T-helper 2 cell (primary cell): ENCODE results near the gene DNAJC28.
A peak's percentile ranks its signal among the peaks of the same experiment; 100 is the strongest.
"Not testable (repeated sequence)": the region's sequence is repeated elsewhere in the genome, so short reads cannot be mapped to it uniquely, and the experiment has no call there.

Source experiments
- DNase-seq, 5 experiments: peaks; one replicate each; pipeline versions ENCODE4 v3.0.0 to v3.0.0-alpha.2; 2012 to 2022
- total RNA-seq, 2 donors: gene quantifications; one replicate each; lab custom pipeline; 2026; lab: John Stamatoyannopoulos, UW

Gene DNAJC28, protein sequence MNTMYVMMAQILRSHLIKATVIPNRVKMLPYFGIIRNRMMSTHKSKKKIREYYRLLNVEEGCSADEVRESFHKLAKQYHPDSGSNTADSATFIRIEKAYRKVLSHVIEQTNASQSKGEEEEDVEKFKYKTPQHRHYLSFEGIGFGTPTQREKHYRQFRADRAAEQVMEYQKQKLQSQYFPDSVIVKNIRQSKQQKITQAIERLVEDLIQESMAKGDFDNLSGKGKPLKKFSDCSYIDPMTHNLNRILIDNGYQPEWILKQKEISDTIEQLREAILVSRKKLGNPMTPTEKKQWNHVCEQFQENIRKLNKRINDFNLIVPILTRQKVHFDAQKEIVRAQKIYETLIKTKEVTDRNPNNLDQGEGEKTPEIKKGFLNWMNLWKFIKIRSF
- total RNA-seq: 0.47 to 2.5 reads per million in 2 donors

DNA sequence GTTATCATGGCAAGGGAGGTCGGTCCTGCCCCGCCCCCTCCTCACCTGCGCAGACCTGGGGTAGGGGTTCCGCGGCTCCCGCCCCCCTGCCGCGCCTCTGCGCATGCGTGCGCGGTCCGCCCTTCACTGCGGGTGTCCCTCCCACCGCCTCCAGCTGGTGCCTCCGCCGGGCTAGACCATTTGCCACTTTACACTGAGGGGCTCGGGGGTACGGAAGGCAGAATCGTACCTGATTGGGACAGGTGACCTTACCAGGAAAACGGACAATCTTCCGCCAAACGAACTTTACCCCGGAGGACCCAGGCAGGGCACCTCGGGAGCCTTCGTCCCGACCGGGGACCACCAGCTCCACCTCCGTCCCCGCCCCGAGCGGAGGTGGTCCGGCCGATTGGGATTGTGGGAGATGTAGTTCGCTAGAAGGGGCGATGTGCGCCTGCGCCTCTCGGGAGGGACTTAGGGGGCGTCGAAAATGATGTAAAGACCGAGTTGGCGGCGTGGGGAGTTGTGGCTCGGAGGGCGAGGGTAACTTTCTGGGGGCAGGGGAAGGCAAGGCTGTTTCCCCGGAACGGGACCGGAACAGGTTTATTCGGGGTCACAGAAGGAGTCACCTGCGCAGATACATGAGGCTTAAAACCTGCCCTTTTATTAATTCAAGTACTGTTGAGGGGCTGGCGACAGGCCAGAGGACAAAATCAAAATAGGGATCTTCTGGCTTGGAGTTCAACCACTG is at the start of gene DNAJC28:
DNAJC28 (minus strand) TSS at position 344 of the 730 bp plus-strand sequence. CDS start 2,323 bp downstream, outside the sequence.
- peak; percentile 88 to 94 (median 91) for DNase-seq

DNA sequence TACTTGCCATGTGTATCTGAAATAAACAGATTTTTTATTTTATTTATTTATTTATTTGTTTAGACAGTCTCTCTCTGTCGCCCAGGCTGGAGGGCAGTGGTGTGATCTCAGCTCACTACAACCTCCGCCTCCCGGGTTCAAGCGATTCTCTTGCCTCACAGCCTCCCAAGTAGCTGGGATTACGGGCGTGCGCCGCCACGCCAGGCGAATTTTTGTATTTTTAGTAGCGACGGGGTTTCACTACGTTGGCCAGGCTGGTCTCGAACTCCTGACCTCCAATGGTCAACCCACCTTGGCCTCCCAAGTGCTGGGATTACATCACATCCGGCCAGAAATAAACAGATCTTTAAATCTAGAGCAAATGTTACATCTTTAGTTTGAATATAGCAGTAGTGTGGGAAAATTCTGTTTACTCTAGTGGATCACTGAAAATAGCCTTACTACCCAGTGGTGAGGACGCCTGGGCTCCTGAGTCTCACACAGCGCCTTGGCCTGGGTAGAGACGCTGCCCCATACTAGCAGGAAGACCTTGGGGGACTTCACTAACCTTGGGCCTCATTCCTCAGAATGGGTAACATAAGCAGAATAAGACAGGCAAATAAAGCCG is 49.7 kb upstream of the DNAJC28 start:
- DNase-seq: peak in 1 of 5 experiments; percentile 47

DNA sequence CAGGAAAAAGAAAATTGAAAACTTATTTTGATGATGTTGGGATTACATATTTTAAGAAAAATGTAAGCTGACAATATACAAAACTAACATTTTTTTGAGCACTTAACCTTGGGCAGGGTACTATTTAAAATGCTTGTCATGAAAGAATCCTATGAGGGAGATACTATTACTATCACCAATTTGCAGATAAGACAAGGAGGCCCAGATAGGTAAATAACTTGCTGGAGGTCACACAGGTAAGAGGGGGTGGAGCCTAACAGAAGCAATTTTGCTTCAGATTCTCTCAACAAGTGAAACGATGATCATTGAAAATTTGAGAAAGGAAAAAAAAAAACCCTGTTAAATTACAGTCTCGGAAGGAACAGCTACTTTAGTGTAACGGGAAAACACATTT is 49.2 kb upstream of the DNAJC28 start:
- no peak for DNase-seq

DNA sequence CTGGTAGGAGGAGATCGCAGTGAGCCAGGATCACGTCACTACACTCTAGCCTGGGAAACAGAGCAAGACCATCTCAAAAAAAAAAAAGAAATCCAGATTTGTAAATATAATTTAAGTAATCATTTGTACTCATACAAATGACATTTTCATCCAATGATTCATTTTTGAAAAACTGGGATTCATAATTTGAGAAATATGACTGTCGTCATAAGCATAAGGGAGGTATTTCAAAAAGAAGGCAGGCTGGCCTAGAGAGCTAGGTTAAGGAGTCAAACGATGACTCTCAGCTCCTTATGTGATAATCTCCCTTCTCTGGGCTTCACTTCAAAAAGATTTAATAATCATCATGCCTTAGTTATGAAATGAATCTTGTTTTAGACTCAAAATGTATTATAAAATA is 48.1 kb upstream of the DNAJC28 start:
- no peak for DNase-seq

DNA sequence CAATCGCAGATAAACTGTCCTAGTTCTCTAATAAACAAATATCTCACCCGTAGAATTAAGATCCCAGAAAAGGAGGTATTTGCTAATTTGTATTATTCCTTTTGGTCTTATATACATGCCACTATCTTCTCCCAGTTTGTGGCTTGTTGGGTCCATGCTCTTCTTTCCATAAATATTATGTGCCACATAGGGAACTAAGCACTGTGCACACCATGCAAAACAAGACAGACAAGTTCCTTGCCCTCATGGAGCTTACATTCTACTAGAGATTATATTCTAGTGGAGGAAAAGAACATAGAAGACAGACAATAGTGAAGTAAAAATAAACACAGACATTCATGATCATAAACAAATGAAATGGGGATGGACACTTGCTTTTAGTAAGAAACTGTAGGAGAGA is 45.7 kb upstream of the DNAJC28 start:
- DNase-seq: no peak

DNA sequence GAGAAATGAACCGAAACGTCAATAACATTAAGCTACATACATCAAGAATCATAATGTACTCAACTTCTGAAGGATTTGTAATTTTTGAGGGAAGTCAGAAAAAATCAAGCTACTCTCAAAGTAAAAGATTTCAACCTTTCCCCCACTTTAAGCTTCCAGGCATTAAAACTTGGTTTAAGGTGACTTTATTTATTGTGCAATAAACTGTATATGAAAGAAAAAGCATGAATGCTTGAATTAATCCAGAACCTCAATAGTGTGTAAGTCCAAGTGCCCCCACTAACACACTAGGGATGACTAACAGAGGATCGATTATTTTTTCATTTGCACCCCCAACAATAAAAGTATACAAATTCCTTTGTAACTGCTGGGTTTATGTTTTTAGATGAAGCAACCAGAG is 39.5 kb upstream of the DNAJC28 start:
- no peak for DNase-seq

DNA sequence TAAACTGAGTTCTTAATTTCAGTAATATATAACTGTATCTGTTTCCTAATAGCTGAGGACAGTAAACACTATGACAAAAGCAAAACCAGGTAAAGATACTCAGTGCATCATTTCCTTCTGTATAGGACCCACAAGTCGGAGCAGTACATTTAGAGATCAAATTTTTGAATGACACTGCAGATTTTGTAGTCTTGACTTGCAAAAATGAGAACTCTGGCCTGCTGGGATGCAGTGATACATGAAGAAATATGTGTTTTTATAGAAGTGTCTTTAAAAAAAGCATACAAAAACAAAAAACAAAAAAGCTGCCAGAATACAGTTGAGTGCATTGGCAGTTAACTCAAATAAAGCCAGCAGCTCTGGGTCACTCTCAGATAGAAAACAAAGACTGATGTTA is 31.4 kb upstream of the DNAJC28 start:
- no peak for DNase-seq

DNA sequence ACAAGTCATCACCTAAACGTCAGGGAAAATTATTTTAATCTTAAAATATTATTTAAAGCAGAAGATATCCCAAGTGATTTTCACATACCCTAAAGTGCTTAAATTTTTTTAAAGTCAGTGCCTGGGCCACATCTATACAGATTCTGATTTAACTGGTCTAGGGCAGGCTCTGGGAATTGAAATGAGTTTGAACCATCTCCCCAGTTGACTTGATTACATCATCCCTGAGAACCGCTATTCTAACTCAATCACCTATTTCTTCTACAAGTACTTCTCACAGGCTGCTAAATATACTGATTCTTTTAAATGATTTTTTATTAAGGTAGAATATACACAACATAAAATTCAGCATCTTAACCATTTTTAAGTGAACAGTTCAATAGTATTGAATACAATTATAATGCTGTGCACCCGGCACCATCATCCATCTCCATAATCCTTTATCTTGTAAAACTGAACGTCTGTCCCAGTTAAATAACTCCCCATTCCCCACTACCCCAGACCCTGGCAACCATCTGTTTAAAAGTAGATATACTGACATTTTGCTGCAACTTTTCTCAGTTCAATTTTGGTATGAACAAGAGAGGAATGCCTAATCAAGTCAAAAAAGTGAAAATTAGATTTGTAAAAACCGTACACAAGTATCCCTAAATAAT is 30.9 kb upstream of the DNAJC28 start:
- DNase-seq: no peak

DNA sequence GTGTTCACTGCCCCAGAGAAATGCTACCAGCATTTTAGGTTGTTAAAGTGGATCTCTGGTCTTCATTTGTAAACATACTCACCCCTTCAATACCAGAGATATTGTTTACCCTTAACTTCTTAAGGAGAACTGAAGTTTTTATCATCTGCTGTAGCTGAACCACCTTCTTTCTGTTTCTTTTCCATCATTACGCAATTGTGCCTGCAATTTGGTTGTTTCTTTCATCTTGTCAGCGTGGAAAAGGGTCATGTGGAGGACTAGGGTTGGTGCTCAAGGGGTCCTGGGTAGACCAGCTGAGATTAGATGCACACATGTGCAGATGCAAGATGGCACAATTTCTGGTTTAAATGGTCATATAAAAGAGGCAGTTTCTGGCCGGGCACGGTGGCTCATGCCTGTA is 27.4 kb upstream of the DNAJC28 start:
- no peak for DNase-seq

DNA sequence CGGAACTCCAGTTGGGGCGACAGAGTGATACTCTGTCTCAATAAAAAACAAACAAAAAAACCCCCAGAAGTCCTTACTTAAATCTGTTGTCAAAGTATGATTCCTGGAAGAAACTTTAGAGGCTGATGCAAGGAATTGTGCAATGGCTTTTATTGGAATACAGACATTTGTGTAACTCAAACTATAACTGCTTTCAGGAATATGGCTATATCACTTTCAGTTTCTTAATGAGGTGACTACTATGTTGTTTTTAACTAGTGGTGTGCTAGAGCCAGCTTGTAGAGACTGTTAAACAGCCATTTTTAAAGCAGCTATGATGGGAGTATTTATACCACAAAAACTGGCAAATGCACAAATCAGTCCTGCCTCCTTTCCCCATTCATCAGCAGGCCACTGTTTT is 22.7 kb upstream of the DNAJC28 start:
- DNase-seq: peak in 1 of 5 experiments; percentile 17

DNA sequence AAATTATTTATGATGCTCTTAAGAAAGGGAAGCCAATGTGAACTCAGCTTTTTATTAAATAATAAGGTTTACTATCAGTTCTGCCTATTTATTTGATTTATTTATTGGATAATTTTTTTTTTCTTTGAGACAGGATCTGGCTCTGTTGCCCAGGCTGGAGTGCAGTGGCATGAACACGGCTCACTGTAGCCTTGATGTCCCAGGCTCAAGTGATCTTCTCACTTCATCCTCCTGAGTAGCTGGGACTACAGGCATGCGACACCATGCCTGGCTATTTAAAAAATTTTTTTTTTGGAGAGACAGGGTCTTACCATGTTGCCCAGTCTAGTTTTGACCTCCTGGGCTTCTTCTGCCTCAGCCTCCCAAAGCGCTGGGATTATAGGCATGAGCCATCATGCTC is 21.0 kb upstream of the DNAJC28 start:
- DNase-seq: no peak

DNA sequence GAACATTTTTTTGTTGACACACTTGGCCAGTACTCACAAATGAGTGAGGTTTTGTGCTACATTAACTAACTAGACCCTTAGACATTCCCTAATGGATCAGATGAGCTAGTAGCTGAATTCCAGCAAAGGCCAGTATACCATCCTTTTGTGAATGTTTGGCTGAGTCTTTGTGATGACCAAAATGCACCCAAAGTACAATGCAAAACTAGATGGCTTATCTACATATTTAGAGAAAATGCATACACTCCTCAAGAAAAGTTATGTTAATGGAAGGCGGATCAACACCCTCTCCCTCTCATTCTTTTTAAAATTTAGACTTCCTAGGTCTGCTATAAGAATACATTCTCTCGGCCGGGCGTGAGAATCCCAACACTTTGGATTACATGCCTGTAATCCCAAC is 20.1 kb upstream of the DNAJC28 start:
- no peak for DNase-seq

DNA sequence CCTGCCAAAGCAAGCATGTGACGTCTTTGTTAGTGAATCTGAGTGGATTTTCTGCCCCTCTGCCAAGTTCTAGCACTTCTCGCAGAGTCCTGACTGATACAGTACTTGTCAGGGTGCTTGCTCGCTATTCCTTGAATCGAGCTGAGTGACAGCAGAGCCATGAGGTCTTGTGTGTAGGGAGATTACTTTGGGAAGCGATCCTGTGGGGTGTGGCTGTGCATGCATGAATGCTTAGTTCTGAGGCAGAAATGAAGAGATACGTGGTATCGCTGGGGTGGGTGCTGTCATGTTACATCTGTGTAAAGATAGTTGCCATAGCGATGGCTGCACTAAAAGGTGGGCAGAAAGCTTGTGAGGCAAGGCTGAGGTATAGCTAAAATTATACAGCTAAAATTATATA is 19.3 kb upstream of the DNAJC28 start:
- no peak for DNase-seq

DNA sequence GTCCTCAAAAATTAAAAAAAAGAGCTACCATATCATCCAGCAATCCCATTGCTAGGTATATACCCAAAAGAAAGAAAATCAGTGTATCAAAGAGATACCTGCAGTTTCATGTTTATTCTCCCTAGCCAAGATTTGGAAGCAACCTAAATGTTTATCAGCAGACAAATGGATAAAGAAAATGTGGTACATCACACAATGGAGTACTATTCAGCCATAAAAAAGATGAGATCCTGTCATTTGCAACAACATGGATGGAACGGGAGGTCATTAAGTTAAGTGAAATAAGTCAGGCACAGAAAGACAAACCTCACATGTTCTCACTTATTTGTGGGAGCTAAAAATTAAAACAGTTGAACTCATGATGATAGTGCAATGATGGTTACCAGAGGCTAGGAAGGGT is 15.5 kb upstream of the DNAJC28 start:
- DNase-seq: not testable (repeated sequence)

DNA sequence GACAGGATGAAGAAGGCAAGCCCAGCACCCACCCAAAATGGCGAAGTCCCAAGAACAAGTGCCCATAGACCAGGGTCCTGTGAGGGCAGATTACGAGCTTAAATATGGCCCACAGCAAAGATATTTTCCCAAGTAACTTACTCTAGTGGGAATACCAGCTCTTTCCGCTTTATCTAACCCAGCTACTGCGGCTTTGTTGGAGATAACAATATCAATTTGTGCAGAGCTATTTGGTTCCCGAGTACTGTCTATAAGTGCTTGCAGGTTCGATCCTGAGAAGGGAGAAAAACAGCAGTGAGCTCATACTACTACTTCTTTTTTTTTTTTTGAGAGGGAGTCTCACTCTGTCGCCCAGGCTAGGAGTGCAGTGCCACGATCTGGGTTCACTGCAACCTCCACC is 14.3 kb upstream of the DNAJC28 start:
- DNase-seq: no peak

DNA sequence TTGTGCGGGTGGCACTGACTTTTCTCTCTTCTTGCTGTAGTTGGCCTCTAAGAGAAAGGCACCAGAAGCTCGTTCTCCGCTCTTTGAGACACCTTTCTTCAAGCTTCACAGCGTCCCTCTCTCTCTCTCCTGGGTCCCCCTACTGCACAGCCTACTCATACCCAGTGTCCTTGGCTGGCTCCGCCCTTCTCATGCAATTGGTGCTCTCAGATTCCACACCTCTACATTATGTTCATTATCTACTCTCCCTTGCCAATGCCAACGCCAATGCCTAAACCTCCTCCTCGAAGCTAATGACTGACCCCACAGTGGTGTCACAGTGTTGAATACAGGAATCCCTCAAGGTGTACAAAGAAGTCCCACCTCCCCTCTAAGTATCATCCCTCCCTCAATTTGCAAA is 4.8 kb upstream of the DNAJC28 start:
- DNase-seq: no peak

DNA sequence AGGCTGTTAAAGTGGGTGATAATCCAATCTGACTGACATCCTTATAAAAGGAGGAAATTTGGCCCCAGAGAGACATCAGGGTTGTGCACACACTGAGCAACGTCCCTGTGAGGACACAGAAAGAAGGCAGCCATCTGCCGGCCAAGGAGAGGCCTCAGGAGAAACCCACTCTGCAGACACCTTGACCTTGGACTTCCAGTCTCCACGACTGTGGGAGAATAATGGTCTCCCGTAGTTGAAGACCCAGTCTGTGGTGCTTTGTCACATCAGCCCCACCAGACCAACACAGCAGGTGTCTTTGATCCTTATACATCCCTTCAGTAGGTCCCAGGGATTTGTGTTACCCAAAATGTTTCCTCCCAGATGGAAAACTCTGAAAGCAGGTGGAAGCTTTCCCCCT is 4.2 kb upstream of the DNAJC28 start:
- no peak for DNase-seq

DNA sequence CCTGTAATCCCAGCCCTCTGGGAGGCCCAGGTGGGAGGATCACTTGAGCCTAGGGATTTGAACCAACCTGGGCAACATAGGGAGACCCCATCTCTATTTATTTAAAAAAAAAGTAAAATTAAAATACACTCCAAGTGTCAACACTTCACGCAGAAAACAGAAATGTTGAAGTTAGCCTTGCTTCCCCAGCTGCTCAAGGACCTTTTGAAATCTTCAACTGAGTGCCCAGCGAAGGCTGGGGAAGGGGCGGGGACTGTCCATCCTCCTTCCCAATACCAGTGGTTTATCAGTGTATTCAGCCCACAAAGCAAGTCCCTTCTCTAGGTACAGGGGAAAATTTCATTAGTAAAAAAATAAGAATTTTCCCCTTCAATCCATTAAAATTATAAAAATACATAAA is 2.2 kb upstream of the DNAJC28 start:
- DNase-seq: no peak

DNA sequence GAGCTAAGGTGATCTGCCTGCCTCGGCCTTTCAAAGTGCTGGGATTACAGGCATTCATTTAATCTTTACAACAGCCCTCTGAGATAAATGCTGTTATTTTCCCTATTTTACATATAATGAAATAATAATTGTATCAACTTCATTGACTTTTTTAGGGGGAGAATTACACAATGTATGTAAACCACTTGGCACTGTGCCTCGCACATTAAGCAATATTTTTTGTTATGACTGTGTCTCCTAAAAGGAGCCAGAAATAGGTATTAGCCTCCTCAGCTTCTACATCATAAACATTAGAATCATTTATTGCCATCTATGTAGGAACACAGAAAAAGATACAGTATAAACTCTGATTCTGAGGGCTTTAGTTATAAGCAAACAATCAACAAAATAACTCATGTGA is 1.1 kb upstream of the DNAJC28 start:
- DNase-seq: no peak

DNA sequence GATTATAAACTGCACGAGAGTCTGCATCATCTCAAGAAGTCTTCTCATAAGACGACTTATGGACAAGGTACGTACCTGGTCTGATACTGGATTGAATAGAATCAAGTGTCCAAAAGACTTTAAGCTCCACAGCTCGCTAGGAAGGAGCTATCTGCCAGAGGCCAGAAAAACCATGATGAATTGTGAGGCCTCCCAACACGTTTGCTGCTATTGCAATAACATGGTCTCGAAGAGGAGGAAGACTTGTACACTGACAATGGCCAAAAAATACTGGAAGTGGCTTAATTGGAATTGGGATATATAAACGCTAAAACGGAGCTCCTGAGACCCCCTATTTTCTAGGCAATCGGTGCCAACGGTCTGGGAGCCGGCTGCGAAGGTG is 534 bp downstream of the DNAJC28 start:
- DNase-seq: no peak

DNA sequence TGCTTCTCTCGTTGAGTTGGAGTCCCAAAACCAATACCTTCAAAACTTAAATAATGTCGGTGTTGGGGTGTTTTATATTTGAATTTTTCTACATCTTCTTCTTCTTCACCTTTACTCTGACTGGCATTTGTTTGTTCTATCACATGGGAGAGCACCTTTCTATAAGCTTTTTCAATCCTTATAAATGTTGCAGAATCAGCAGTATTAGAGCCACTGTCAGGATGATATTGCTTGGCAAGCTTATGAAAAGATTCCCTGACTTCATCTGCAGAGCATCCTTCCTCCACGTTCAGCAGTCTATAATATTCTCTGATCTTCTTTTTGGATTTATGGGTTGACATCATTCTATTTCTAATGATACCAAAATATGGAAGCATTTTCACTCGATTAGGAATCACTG is 2.6 kb downstream of the DNAJC28 start:
- no peak for DNase-seq

DNA sequence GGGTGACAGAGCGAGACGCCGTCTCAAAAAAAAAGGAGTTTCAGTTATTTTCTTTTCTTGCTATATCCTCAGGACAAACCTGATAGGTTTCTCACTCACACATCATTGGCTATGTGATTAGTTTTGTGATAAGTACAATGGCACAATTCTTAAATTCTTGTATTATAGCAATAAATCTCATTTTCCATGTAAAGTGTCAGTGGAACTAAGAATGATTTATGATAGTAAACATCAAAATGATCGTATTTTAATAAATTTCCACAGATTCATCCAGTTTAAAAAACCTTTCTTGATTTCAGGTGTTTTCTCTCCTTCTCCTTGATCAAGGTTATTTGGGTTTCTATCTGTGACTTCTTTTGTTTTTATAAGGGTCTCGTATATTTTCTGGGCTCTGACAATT is 3.5 kb downstream of the DNAJC28 start:
- DNase-seq: no peak

DNA sequence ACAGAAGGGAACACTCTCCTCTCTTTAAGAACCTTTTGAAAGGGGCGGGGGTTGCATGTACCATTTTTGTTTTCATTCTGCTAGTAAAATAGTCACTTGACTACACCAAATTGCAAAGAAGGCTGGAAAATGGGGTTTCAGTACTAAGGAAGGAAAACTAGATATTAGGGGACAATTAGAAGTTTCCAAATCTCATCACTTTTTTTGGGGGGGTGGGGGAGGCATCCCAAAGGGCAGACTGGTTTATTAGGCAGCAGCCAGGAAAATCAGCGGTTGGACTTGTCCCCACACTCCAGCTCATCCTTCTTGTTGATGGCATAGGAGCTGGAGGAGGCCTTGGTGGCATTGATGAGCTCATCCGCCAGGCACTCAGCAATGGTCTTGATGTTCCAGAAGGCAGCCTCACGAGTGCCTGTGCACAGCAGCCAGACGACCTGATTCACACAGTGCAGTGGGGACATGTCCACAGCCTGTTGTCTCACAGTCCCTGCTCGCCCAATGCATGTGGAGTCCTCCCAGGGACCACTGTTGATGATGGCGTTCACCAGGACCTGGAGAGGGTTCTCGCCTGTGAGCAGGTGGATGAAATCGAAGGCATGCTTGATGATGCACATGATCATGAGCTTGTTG is 10.1 kb downstream of the DNAJC28 start:
- peak in 1 of 5 experiments; percentile 1 for DNase-seq
